ENCODE measurements around the gene SH3RF2. TPM values are rescaled to one million over a fixed set of nuclear protein-coding genes. Genes with fewer than 3 reads are reported as not detected.

Gene SH3RF2
- total and polyA plus RNA-seq, 10 donors = 0.04 to 0.44 (median 0.10) TPM; not detected in 2

DNA sequence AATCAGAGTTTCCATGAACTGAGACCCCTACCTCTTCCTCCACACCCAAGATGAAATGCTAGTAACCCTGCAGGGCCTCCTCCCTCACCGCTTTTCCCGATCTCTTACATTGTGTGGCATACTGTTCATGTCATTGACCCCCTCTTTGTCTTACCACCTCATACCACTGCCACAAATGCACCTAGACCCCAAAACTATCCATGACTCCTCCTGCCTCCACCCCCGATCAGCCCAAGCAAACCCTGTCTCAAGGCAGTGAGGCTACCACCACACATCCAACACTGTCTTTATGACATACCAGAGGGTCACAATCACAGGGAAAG lies 113.3 kb downstream of the SH3RF2 start:
- DNase-seq = no peak
- Histone ChIP-seq H3K36me3 (no peaks in the 10 kb centered on the region), H3K4me3 (no peak overlapping the region), H3K9me3 (no peaks in the 10 kb centered on the region), H3K27ac (no peak overlapping the region), H3K4me1 (no peaks in the 10 kb centered on the region), H3K27me3 (replicated peaks in 1 of 7) (no peaks in the 10 kb centered on the region)
- TF ChIP-seq POLR2A (IDR thresholded peaks at IDR 0.05) (no peak), POLR2AphosphoS5 (IDR thresholded peaks at IDR 0.05) (no peak)
- TF ChIP-seq, protein P1, sequence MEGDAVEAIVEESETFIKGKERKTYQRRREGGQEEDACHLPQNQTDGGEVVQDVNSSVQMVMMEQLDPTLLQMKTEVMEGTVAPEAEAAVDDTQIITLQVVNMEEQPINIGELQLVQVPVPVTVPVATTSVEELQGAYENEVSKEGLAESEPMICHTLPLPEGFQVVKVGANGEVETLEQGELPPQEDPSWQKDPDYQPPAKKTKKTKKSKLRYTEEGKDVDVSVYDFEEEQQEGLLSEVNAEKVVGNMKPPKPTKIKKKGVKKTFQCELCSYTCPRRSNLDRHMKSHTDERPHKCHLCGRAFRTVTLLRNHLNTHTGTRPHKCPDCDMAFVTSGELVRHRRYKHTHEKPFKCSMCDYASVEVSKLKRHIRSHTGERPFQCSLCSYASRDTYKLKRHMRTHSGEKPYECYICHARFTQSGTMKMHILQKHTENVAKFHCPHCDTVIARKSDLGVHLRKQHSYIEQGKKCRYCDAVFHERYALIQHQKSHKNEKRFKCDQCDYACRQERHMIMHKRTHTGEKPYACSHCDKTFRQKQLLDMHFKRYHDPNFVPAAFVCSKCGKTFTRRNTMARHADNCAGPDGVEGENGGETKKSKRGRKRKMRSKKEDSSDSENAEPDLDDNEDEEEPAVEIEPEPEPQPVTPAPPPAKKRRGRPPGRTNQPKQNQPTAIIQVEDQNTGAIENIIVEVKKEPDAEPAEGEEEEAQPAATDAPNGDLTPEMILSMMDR (IDR thresholded peaks at IDR 0.05 in 8 of 11, conservative IDR thresholded peaks at IDR 0.05 in 3 of 11) = no peak
- intact Hi-C loops (cut with DNase I; ENCODE audit: low total_unique reads) = no loop called here
- WGBS, 5 donors = 68 to 80% (median 78%) methylated on average over 3 of the region's 3 CpGs

DNA sequence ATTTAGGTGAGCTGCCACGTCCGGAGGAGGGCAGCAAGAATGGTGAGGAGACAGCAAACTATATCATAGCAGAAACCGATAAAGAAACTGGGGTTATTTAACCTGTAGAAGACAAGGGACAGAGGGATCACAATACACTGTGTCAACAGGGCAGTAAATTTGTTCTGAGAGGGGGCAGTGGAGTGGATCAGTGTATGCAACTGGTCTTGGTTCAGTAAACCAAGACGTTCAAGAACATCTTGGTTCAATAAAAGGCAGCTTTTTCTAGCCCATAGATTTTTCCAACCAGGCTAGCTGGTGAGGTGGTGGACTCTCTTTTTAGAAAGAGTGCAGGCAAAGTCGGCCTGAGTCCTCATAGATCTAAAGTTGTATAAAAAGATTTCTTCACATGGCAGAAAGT lies 113.7 kb downstream of the SH3RF2 start:
- H3K36me3 ChIP-seq = no peaks in the 10 kb centered on the region
- TF ChIP-seq POLR2AphosphoS5 (IDR thresholded peaks at IDR 0.05) (no peak), POLR2A (IDR thresholded peaks at IDR 0.05) (no peak)
- TF ChIP-seq, protein P1 (IDR thresholded peaks at IDR 0.05 in 8 of 11, conservative IDR thresholded peaks at IDR 0.05 in 3 of 11) = no peak
- no peaks in the 10 kb centered on the region for H3K27me3 ChIP-seq (replicated peaks in 1 of 7)
- H3K4me3 ChIP-seq = no peak overlapping the region
- H3K9me3 ChIP-seq = no peaks in the 10 kb centered on the region
- H3K27ac ChIP-seq = no peak overlapping the region
- H3K4me1 ChIP-seq = no peaks in the 10 kb centered on the region
- 75 to 87% (median 80%) methylated on average over 5 of the region's 5 CpGs for WGBS, 5 donors
- intact Hi-C loops (cut with DNase I; ENCODE audit: low total_unique reads) = no loop called here
- DNase-seq = no peak

DNA sequence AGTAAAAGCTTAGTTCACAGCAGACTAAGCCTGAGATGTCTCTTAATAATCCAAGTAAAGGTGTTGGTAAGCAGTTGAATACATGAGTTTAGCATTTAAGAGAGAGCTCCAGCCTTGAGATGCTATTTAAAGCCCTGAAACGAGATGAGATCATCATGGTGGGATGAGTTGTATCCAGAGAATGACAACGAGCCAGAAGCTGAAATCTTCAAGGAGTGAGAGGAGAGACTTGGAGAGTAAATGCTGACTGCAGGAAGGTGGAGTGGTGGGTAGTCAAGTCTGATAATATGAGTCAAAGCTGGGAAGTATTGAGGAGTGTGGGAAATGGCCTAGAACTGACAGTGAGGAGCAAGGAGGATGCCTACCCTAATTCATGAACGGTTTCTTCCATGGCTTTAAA lies 115.3 kb downstream of the SH3RF2 start:
- Histone ChIP-seq H3K27ac (no peak overlapping the region), H3K36me3 (no peaks in the 10 kb centered on the region), H3K9me3 (no peaks in the 10 kb centered on the region), H3K27me3 (replicated peaks in 1 of 7) (no peaks in the 10 kb centered on the region), H3K4me3 (no peak overlapping the region), H3K4me1 (no peaks in the 10 kb centered on the region)
- 55 to 79% (median 70%) methylated on average over 3 of the region's 3 CpGs for WGBS, 5 donors
- DNase-seq = no peak
- intact Hi-C loops (cut with DNase I; ENCODE audit: low total_unique reads) = no loop called here
- no peak for TF ChIP-seq POLR2AphosphoS5 (IDR thresholded peaks at IDR 0.05)
- no peak for TF ChIP-seq POLR2A (IDR thresholded peaks at IDR 0.05)
- TF ChIP-seq, protein P1 (IDR thresholded peaks at IDR 0.05 in 8 of 11, conservative IDR thresholded peaks at IDR 0.05 in 3 of 11) = no peak

DNA sequence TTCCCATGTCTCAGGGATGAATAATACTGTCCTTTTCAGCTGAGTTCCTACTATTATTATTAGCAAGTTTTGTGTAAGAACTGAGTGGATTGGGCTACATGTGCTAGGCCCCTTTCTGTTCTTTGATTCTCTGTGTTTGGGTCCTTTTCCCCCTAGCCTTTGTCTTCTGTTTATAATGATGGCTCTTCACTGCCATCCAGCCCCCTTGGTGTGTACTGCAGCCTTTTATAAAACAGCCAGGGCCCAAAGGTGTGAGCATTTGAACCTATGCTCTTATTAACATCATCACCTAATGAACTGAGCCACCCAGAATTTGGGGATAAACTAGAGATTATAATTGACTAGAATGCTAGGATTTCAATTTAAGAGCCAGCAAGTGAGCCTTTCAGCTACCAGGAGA lies 116.4 kb downstream of the SH3RF2 start:
- H3K27me3 ChIP-seq (replicated peaks in 1 of 7) = no peaks in the 10 kb centered on the region
- H3K36me3 ChIP-seq = no peaks in the 10 kb centered on the region
- H3K4me3 ChIP-seq = no peak overlapping the region
- no peaks in the 10 kb centered on the region for H3K4me1 ChIP-seq
- DNase-seq = no peak
- intact Hi-C loops (cut with DNase I; ENCODE audit: low total_unique reads) = no loop called here
- no peak overlapping the region for H3K27ac ChIP-seq
- TF ChIP-seq POLR2AphosphoS5 (IDR thresholded peaks at IDR 0.05) = no peak
- TF ChIP-seq, protein P1 (IDR thresholded peaks at IDR 0.05 in 8 of 11, conservative IDR thresholded peaks at IDR 0.05 in 3 of 11) = no peak
- no peak for TF ChIP-seq POLR2A (IDR thresholded peaks at IDR 0.05)
- H3K9me3 ChIP-seq = no peaks in the 10 kb centered on the region
